Renal cortex interstitium (tissue), 11 donors: ENCODE measurements around the gene KCNMA1. TPM values are rescaled to one million over a fixed set of nuclear protein-coding genes. Genes with fewer than 3 reads are reported as not detected.
A peak's percentile ranks its signal among the peaks of the same experiment; 100 is the strongest.

ENCODE experiments used
- DNase-seq, 11 donors: peaks; one replicate each; pipeline ENCODE4 v3.0.0-alpha.2; 2013; ENCODE audit warnings: low read depth in 9 of 11, low spot score in 4 of 11; ENCODE audit errors: extremely low read depth in 1 of 11
- polyA plus RNA-seq, 3 donors: library from polyadenylated mRNA; unstranded; fragments of 120-200 nt; gene quantifications; one replicate each; pipeline ENCODE4 v1.2.1, GENCODE V29; 2013; ENCODE audit not compliant: insufficient read length in 3 of 3

KCNMA1 gene
- polyA plus RNA-seq, 3 donors: 3.3 to 3.7 (median 3.3) TPM

GRCh38 chr10:77125231-77125630, 512.4 kb downstream of the KCNMA1 start:
- no peak for DNase-seq

- no peak for DNase-seq
Measured at GRCh38 chr10:77123330-77123729, 514.3 kb downstream of the KCNMA1 start.

DNA sequence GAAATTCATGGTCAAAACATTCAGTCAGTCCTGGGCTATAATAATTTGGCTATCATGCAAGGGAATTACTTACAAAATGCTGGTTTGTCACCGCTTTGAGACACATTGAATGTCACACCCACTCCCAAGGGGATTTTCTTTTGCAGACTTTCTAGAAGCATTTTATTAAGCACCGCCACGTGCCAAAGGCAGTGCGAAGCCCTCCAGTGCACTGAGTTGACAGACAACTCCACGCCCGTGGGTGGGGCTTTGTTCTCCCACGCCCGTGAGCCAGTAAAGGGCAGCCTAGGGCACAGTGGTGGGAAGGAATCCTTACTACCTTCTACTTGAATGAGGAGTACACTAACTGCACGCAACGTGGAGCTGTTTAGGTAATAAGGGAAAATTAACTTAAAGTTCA, 515.8 kb downstream of the KCNMA1 start:
- no peak for DNase-seq

DNA sequence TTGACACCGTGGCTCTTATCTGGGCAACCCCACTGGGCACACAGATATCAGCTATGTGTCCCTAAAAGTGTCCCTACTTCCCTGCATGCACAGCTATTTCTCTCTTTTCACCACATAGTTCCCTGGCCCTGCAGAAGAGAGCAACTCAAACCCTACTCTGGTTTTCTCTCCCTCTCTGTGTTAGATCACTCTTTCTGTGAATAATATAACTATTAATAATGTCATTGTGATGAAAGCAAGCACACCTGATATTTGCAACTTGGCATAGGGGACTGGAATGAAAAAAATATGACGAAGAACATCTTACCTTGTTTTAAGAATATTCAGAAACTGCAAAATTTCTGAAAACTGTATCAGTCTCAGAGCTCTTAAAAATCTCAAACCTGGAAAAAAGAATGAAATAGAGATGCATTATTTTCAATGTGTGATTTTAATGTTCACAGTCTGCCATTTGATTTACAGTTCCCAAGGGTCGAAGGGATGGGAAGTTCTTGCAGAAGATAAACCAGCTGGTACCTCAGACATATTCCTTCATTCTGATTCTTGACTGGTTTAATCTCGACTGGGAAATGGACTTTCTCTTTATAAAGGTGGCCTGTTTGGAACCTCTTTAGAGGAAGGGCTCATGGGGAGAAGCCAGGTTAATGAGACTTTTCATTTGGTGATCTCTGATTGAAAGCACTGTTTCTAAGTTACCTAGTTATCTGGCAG, 516.8 kb downstream of the KCNMA1 start:
- no peak for DNase-seq

- no peak for DNase-seq
Measured at GRCh38 chr10:77120012-77120411, 517.6 kb downstream of the KCNMA1 start.

GRCh38 chr10:77118603-77119282, 518.9 kb downstream of the KCNMA1 start:
- no peak for DNase-seq

DNA sequence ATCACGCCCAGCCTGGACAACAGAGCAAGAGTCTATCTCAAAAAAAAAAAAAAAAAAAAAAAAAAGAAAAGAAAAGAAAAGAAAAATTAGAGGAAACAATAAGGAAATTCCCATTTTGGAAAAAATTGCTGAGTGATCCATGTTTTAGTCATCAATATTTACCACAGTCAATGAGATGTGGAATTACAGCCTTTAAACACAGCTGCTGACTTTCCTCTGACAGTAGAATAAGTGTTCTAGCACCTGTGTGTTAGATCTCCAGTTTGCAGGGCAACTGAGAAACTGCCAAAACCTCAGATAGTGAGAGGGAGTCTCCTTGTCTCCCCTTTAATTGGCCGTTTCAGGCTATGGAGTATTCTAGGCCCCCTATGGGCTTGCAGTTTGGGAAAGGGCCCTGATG, 520.1 kb downstream of the KCNMA1 start:
- no peak for DNase-seq

- no peak for DNase-seq
Measured at GRCh38 chr10:77116904-77117303, 520.7 kb downstream of the KCNMA1 start.

DNA sequence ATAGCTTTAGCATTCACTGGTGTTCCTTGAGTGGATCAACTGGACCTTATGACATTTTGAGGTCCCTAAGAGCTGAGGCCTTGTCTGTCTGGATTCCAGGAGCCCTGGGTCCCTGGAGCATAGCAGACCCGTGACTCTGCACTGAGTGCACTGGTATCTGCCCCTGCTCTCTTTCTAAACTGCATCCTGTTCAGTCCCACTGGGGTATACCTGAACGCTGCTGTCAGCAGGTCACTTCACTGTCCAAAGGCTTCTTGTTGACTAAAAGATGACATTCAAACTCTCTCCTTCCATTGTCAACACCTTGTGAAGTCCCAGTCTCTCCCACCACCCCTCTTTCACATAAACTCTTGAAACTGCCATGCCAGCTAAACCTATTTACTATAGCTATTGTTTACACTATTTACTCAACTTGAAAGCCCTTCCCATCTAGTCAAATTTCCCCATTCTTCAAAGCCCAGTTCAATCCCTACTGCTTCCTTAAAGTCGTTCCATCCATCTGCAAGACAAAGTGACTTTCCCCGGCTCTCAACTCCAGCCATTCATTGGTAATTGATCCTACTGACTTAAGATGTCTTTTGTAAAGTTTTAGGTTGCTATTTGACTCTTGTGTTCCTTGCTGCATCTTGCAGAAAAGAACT, 523.3 kb downstream of the KCNMA1 start:
- no peak for DNase-seq

GRCh38 chr10:77111611-77112550, 525.7 kb downstream of the KCNMA1 start:
- peak in 5 of 11 donors; percentile 34 to 61 (median 38) for DNase-seq

- no peak for DNase-seq
Measured at GRCh38 chr10:77110757-77111156, 526.9 kb downstream of the KCNMA1 start.

DNA sequence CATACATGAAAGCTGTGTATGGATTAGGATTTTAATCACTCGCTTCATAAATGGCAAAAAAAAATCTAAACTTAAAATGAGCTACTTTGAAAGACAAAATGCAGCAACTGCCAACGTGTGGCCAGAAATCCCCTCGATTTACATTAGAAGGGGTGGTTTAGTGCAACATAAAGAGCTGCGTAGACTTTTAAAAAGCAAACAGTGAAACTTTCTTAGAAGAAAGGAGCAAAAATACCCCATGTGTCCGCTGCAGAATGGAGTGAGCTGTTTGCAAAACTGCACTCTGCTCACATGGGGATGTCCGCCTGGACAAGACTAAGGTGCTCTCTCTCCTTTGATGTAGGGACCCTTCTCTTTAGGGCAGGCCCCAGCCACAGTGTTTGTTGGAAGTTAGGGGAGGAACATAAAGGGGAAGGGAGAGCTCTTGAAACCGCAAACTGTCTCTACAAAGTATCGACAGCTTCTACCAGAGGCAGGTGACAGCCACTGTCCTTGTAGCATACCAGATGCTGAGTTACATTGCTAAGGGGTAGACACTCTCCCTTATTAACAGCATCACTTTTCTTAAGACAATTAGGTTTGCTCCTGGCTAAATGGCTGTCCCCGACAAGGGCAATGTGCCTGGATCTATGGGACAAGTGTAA, 528.1 kb downstream of the KCNMA1 start:
- DNase-seq: no peak

DNA sequence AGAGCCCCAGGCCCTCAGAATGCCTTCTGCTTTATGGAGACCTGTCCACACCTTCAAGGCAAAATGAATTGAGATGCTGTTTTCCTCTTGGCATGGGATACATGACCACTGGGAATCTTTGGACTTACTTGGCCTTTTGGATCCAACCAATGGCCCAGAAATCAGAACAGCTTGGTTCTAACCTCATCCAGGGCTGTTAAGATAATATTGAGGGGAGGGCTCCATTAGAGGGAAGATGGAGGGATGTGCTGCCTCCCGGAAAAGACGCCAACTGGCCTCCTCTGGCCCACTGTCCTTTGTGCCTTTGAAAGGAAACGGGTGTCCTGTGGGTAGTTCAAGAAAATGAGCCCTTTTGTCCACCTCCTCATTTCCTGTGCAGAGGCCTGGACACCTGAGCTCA, 530.9 kb downstream of the KCNMA1 start:
- no peak for DNase-seq

DNA sequence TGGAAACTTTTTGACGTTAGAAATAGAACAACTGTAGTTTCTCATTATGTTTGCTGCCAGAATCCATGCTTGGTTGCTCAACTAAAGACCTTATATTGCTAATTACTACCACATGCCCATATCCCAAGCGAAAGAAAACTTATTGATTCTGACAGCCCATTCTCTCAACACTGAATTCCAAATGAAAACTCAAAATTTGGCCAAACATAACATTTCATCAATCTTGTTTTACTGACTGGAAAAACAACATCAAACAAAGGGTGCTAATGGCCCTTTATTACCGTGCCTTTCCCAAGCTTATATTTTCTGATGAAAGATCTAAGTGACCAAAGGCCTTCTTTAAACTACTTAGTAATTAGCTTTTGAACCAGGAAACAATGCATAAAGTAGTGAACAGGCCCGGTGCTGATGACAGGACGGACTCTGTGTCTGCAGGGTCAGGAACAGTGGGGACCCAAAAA, 531.8 kb downstream of the KCNMA1 start:
- peak in 9 of 11 donors; percentile 55 to 82 (median 73) for DNase-seq

DNA sequence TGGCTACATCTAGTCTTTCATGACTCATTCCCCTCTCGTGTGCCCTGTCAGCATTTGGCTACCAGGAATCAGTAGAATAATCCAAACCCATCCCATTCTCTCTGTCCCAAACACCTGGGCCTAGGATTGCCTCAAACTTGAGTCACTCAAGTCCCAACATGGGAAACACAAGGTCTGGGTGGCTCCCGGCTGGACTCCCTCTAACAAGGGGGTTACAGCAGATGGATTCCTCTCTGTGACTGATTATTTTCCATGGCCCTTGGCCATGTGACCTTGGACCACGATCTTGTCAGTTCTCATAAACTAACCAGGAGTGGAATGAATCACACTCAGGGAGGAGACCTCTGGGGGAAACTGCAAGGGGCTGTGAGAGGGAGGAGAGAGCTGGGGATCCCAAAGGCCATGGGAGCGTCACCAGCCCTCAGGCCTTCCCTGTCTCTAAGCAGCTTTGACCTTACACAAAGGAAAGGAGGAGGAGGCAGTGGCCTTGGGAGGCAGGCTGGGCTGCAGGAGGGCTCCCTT, 533.1 kb downstream of the KCNMA1 start:
- DNase-seq: peak in 8 of 11 donors; percentile 42 to 73 (median 52)

GRCh38 chr10:77103213-77103612, 534.4 kb downstream of the KCNMA1 start:
- no peak for DNase-seq

- DNase-seq: no peak
Measured at GRCh38 chr10:77101341-77101740, 536.3 kb downstream of the KCNMA1 start.

DNA sequence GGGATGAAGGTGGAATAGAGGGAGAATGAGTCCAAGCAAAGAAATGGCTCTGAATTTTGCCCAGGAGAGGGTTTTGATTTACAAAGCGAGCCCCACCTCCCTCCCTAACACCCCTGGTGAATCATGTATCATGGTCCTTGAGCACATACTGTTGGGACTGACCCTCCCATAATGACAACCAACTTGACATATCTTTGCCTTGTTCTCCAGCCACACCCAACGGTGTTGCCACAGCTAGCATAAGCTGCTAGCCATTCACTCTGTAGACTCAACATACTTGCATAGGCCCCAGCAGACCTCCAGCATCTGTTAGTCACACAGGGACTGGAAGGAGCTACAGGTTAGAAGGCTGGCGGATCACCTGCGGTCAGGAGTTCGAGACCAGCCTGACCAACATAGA, 538.5 kb downstream of the KCNMA1 start:
- no peak for DNase-seq
